H1 (cell line): ENCODE data around the gene CREB3L1. TPM values are rescaled to one million over a fixed set of nuclear protein-coding genes. Genes with fewer than 3 reads are reported as not detected.

ENCODE experiments used
- CBX5 ChIP-seq: fragments of 300-800, 300-1000 bp; sonication (generic); IDR thresholded peaks from 2 replicates; pipeline ENCODE4 v1.7.1; 2016; ENCODE audit warnings: antibody characterized with exemption, low read length, low read depth
- CTBP2 ChIP-seq: IDR thresholded peaks from 2 replicates; pipeline ENCODE4 v1.7.0; 2011; ENCODE audit warnings: borderline replicate concordance, mild to moderate bottlenecking, moderate library complexity, mixed read lengths, low read length; ENCODE audit not compliant: insufficient read depth, insufficient read length
- JUND ChIP-seq: IDR thresholded peaks from 2 replicates; pipeline ENCODE4 v1.6.1; 2011; ENCODE audit warnings: mild to moderate bottlenecking, improper control_type of control experiment, low read length
- SAP30 ChIP-seq: fragments of 300-600 bp; sonication (generic); IDR thresholded peaks from 2 replicates; pipeline ENCODE4 v1.7.1; 2012; ENCODE audit warnings: low read length, moderate library complexity, mild to moderate bottlenecking, inconsistent platforms; ENCODE audit not compliant: insufficient read depth, insufficient replicate concordance
- YY1 ChIP-seq: IDR thresholded peaks from 2 replicates; pipeline ENCODE4 v1.6.1; 2011; ENCODE audit warnings: low read depth, mild to moderate bottlenecking, low read length
- polyA plus RNA-seq, 7 experiments: library from polyadenylated mRNA; depleted of rRNA in 3 of 7; stranded (reverse) in 5 of 7; unstranded in 2 of 7; fragments of >200 nt in 5 of 7; fragments of 200-250 nt in 2 of 7; gene quantifications; 1 replicate in 5 of 7; 2 replicates in 1 of 7; 4 replicates in 1 of 7; pipeline versions ENCODE4 v1.2.1 to v1.2.3, GENCODE V29; 2011 to 2013; ENCODE audit warnings: missing spikeins in 2 of 7, mixed read lengths in 2 of 7
- total RNA-seq: library from RNA; stranded (reverse); fragmentation: NEBNext Ultra II Directional; extraction: Animal tissue kit (Norgen Biotek cat#: 25700); gene quantifications from 2 replicates; pipeline ENCODE4 v1.2.1, GENCODE V29; 2021
- TF ChIP-seq, protein P1 (sequence below), 3 experiments: IDR thresholded peaks; 1 replicate in 2 of 3; 2 replicates in 1 of 3; pipeline versions ENCODE4 v1.5.1 to v1.6.1; 2011; ENCODE audit warnings: low read length in 3 of 3, mild to moderate bottlenecking in 3 of 3, inconsistent platforms in 2 of 3, low read depth in 1 of 3, moderate library complexity in 1 of 3; ENCODE audit not compliant: insufficient read depth in 1 of 3; ENCODE audit errors: control extremely low read depth in 1 of 3

CREB3L1 gene
- total and polyA plus RNA-seq, 2 of the 8 experiments (the other 6 are each of a cell fraction or from before 2014, with no cell fraction given) = 4.1 to 12.7 TPM

DNA sequence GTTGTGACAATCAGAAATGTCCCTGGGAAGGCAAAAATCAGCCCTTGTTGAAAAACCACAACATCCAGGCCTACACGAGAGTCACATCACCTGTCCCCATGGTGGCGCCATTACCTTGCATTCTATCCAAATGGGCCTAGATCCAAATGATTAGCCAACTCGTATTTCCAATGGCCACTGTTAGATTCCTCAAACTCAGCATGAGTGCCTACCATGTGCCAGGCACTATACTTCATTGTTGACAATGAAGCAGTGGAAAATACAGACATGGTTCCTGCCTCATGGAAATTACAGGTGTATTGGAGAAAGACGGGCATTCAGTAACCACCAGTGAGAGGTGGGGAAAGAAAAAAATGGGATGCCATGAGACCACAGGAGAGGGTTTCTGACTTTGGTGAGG lies 29.8 kb upstream of the CREB3L1 start (continued):
- TF ChIP-seq, protein P1, sequence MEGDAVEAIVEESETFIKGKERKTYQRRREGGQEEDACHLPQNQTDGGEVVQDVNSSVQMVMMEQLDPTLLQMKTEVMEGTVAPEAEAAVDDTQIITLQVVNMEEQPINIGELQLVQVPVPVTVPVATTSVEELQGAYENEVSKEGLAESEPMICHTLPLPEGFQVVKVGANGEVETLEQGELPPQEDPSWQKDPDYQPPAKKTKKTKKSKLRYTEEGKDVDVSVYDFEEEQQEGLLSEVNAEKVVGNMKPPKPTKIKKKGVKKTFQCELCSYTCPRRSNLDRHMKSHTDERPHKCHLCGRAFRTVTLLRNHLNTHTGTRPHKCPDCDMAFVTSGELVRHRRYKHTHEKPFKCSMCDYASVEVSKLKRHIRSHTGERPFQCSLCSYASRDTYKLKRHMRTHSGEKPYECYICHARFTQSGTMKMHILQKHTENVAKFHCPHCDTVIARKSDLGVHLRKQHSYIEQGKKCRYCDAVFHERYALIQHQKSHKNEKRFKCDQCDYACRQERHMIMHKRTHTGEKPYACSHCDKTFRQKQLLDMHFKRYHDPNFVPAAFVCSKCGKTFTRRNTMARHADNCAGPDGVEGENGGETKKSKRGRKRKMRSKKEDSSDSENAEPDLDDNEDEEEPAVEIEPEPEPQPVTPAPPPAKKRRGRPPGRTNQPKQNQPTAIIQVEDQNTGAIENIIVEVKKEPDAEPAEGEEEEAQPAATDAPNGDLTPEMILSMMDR (IDR thresholded peaks at IDR 0.05; ENCODE audit: control extremely low read depth in 1 of 3, insufficient read depth in 1 of 3, low read depth in 1 of 3, low read length in 3 of 3) = peak; percentile 77 to 92 (median 88)
- TF ChIP-seq CTBP2 (no peak), YY1 (peak; percentile 83), JUND (no peak; the same call in 1 of the 2 replicates), CBX5 (no peak), SAP30 (no peak)
